K562 (cell line): Measurements from ENCODE around the gene PCBP2. TPM values are rescaled to one million over a fixed set of nuclear protein-coding genes. Genes with fewer than 3 reads are reported as not detected.
A peak's percentile ranks its signal among the peaks of the same experiment; 100 is the strongest.

ENCODE experiments used
- FOXA3 ChIP-seq, 2 experiments: fragments of 450-650 bp in 1 of 2; sonication (generic) in 1 of 2; formaldehyde crosslinking; IDR thresholded peaks in 1 of 2; conservative IDR thresholded peaks in 1 of 2; 2 replicates each; pipeline versions ENCODE4 v1.4.0 to v1.8.0; 2020 to 2022; ENCODE audit warnings: mild to moderate bottlenecking in 2 of 2, missing genetic modification reagents in 1 of 2
- FOXP1 ChIP-seq: sonication (generic); formaldehyde crosslinking; IDR thresholded peaks from 2 replicates; pipeline ENCODE4 v1.8.0; 2022; ENCODE audit warnings: mild to moderate bottlenecking, missing genetic modification reagents
- GABPA ChIP-seq: fragments of 200-800 bp; sonication (Bioruptor generic); conservative IDR thresholded peaks from 2 replicates; pipeline ENCODE4 v1.6.1; 2016; ENCODE audit warnings: low read depth, missing genetic modification characterization, missing compliant biosample characterization
- HNRNPL ChIP-seq: fragments of 200-400 bp; formaldehyde crosslinking; IDR thresholded peaks from 2 replicates; pipeline ENCODE4 v1.6.1; 2017; ENCODE audit warnings: low read depth, mild to moderate bottlenecking, low read length
- KAT2B ChIP-seq: IDR thresholded peaks from one replicate; pipeline ENCODE4 v1.6.1; 2012; ENCODE audit warnings: low read depth, mild to moderate bottlenecking, control low read depth, inconsistent platforms, low read length, moderate library complexity
- MTF1 ChIP-seq: fragments of 250-450 bp; sonication (Bioruptor Pico); IDR thresholded peaks from 2 replicates; pipeline ENCODE4 v1.9.0; 2021; ENCODE audit warnings: moderate library complexity, mild to moderate bottlenecking, inconsistent platforms, borderline replicate concordance
- PML ChIP-seq: IDR thresholded peaks from 2 replicates; pipeline ENCODE4 v1.6.1; 2012; ENCODE audit warnings: low read length, inconsistent platforms
- PRMT5 ChIP-seq: sonication (generic); formaldehyde crosslinking; IDR thresholded peaks from 2 replicates; pipeline ENCODE4 v1.5.0; 2020; ENCODE audit warnings: missing genetic modification reagents
- RCOR1 ChIP-seq, 2 experiments: IDR thresholded peaks; 2 replicates each; pipeline ENCODE4 v1.6.1; 2012; ENCODE audit warnings: low read depth in 2 of 2, low read length in 2 of 2, borderline replicate concordance in 1 of 2, improper control_type of control experiment in 1 of 2
- SAP30 ChIP-seq: fragments of 200-600 bp; sonication (generic); IDR thresholded peaks from 2 replicates; pipeline ENCODE4 v1.6.1; 2012; ENCODE audit warnings: borderline replicate concordance, low read depth, mild to moderate bottlenecking, moderate library complexity, low read length, control low read depth, inconsistent platforms; ENCODE audit not compliant: insufficient read depth, poor library complexity, severe bottlenecking
- ZNF589 ChIP-seq: fragments of 200-800 bp; sonication (Bioruptor generic); IDR thresholded peaks from 2 replicates; pipeline ENCODE4 v1.6.1; 2016; ENCODE audit warnings: low read depth, missing genetic modification characterization, missing compliant biosample characterization
- ZSCAN29 ChIP-seq: fragments of 450-650 bp; IDR thresholded peaks from 2 replicates; pipeline ENCODE4 v1.6.1; 2017
- polyA plus RNA-seq, 8 experiments: library from polyadenylated mRNA; depleted of rRNA in 4 of 8; stranded (reverse) in 5 of 8; unstranded in 3 of 8; fragments of >200 nt; fragmentation: Nextera tagmentation in 2 of 8; fragmentation: Illumina TruSeq in 1 of 8; extraction: Ambion mirVana in 2 of 8; extraction: Trizol in 1 of 8; gene quantifications; 2 replicates each; pipeline versions ENCODE4 v1.2.1 to v1.2.3, GENCODE V29; 2011 to 2014; ENCODE audit warnings: inconsistent platforms in 1 of 8, missing spikeins in 1 of 8
- total RNA-seq, 7 experiments: library from RNA; depleted of rRNA in 6 of 7; stranded (reverse); fragments of >200 nt in 6 of 7; fragmentation: Illumina TruSeq in 2 of 7; extraction: Trizol in 2 of 7; gene quantifications; 2 replicates each; pipeline versions ENCODE4 v1.2.1 to v1.2.3, GENCODE V29; 2011 to 2021; ENCODE audit warnings: low replicate concordance in 1 of 7
- TF ChIP-seq, protein P1 (sequence below), 2 experiments: fragments of 450-650 bp in 1 of 2; sonication (generic) in 1 of 2; formaldehyde crosslinking in 1 of 2; IDR thresholded peaks; 2 replicates each; pipeline versions ENCODE4 v1.7.1 to v1.9.0; 2016 to 2022; ENCODE audit warnings: inconsistent platforms in 1 of 2, mild to moderate bottlenecking in 1 of 2, missing genetic modification reagents in 1 of 2
- TF ChIP-seq, protein P2 (sequence below): sonication (generic); formaldehyde crosslinking; IDR thresholded peaks from 2 replicates; pipeline ENCODE4 v1.8.1; 2023; ENCODE audit warnings: mild to moderate bottlenecking, missing genetic modification reagents, moderate library complexity

PCBP2 gene
- total and polyA plus RNA-seq, 9 of the 15 experiments (the other 6 are each of a cell fraction or from before 2014, with no cell fraction given), result 137 to 831 (median 328) TPM

DNA sequence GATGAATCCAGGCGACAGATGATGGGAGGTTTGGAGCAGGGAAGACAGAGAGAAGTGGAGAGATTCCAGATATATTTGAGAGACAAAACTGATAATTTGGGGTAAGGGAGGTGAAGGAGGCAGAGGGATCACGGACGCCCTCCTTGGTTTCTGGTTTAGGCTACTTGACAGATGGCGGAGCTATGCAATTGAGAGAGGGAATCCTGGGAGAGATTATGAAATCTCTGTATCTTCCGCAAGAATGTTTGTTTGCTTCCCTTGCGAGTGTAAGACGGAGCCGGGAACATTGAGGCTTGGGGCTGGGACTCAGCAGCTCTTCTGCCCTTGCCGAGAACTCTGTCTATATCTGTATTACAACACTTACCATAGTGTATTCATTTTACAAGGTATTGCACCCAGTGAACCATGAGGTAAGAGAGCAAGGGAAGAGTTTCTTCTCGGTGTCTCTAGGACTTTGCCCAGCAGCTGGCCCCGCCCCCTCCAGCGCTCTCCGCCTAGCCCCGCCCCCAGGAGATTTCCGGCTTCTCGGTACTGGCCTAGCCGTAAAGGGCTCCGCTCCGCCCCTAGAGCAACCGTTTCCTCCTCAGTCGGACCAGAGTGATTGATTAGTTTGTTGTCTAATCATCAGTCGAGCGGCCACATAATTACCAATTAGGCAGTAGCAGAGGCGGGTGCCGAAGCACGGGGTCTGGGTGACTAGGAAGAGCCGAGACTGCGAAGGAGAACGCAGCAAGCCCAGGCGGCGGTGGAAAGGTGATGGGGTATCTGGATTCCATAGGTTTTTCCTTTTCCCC lies 10.7 kb upstream of the PCBP2 start, which contains the start of gene PRR13 (continued):
- TF ChIP-seq, protein P1, sequence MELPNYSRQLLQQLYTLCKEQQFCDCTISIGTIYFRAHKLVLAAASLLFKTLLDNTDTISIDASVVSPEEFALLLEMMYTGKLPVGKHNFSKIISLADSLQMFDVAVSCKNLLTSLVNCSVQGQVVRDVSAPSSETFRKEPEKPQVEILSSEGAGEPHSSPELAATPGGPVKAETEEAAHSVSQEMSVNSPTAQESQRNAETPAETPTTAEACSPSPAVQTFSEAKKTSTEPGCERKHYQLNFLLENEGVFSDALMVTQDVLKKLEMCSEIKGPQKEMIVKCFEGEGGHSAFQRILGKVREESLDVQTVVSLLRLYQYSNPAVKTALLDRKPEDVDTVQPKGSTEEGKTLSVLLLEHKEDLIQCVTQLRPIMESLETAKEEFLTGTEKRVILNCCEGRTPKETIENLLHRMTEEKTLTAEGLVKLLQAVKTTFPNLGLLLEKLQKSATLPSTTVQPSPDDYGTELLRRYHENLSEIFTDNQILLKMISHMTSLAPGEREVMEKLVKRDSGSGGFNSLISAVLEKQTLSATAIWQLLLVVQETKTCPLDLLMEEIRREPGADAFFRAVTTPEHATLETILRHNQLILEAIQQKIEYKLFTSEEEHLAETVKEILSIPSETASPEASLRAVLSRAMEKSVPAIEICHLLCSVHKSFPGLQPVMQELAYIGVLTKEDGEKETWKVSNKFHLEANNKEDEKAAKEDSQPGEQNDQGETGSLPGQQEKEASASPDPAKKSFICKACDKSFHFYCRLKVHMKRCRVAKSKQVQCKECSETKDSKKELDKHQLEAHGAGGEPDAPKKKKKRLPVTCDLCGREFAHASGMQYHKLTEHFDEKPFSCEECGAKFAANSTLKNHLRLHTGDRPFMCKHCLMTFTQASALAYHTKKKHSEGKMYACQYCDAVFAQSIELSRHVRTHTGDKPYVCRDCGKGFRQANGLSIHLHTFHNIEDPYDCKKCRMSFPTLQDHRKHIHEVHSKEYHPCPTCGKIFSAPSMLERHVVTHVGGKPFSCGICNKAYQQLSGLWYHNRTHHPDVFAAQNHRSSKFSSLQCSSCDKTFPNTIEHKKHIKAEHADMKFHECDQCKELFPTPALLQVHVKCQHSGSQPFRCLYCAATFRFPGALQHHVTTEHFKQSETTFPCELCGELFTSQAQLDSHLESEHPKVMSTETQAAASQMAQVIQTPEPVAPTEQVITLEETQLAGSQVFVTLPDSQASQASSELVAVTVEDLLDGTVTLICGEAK (IDR thresholded peaks at IDR 0.05), result peak; percentile 37; the same call in 1 of the 2 replicates
- TF ChIP-seq, protein P1 (CRISPR knock-in tag; IDR thresholded peaks at IDR 0.05), result no peak
- TF ChIP-seq RCOR1 (IDR thresholded peaks at IDR 0.05; ENCODE audit: borderline replicate concordance in 1 of 2, low read depth in 2 of 2, low read length in 2 of 2) (0 out of 4 replicates have a peak, but pooled peaks of 1 of the 2 experiments have one; percentile 11), ZSCAN29 (no peak), FOXA3 (CRISPR knock-in tag; conservative IDR thresholded peaks at IDR 0.05 in 1 of 2, IDR thresholded peaks at IDR 0.05 in 1 of 2) (peak in 1 of 2 experiments; percentile 32; a peak in 1 of 4 replicates), GABPA (tag) (peak; percentile 78), KAT2B (no peak), HNRNPL (no peak), SAP30 (no peak), ZNF589 (CRISPR knock-in tag) (no peak), FOXP1 (CRISPR knock-in tag) (no peak), MTF1 (CRISPR knock-in tag) (no peak), PRMT5 (CRISPR knock-in tag) (no peak), PML (peak; percentile 84)
- TF ChIP-seq, protein P2, sequence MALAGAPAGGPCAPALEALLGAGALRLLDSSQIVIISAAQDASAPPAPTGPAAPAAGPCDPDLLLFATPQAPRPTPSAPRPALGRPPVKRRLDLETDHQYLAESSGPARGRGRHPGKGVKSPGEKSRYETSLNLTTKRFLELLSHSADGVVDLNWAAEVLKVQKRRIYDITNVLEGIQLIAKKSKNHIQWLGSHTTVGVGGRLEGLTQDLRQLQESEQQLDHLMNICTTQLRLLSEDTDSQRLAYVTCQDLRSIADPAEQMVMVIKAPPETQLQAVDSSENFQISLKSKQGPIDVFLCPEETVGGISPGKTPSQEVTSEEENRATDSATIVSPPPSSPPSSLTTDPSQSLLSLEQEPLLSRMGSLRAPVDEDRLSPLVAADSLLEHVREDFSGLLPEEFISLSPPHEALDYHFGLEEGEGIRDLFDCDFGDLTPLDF (CRISPR knock-in tag), result no peak
